GM21515 (cell line): Measurements from ENCODE around the gene TBR1.

Experiments
- ATAC-seq: cut with Tn5 transposase; IDR thresholded peaks from one replicate; pipeline ENCODE4 v1.9.1; 2021; ENCODE audit not compliant: unreplicated experiment

The TBR1 gene

DNA sequence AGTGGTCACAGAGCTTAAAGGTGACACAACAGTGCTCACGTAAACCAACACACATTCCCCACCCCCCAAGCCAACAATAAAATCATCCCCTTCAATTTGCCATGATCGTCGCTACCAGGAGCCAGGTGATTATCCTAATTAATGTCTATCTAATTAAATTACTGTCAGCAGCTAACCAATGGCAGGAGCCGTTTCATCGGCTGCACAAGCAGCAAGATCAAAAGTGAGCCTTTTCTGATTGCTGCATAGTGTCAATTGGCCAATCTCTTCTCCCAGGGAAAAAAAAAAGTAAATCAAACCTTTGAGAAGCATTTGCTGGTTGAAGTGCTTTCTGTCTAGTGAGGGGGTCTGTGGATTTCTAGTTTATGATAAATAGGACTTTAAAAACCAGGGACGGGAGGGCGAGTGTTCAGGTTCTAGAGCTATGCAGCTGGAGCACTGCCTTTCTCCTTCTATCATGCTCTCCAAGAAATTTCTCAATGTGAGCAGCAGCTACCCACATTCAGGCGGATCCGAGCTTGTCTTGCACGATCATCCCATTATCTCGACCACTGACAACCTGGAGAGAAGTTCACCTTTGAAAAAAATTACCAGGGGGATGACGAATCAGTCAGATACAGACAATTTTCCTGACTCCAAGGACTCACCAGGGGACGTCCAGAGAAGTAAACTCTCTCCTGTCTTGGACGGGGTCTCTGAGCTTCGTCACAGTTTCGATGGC is at the start of gene TBR1:
Gene TBR1, plus strand, starts transcription at position 311 of the 721 bp plus-strand sequence. Its CDS starts 114 bp downstream, at position 425.
- no peak for ATAC-seq

DNA sequence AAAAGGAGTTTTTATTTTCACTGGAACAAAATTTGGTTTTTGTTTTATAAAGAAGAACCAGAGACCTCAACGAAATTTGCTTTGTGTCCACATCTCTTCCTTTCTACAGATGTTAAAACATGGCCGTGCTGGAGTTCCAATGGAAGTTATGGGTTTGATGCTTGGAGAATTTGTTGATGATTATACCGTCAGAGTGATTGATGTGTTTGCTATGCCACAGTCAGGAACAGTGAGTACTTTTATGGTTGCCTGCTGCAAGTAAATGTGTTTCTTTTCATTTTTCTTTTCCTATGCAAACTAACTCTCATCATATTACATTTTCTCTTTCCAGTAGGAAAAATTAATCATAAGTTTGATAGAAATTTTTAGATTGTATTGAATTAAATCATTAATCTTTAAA is 48.4 kb upstream of the TBR1 start:
- ATAC-seq: no peak

DNA sequence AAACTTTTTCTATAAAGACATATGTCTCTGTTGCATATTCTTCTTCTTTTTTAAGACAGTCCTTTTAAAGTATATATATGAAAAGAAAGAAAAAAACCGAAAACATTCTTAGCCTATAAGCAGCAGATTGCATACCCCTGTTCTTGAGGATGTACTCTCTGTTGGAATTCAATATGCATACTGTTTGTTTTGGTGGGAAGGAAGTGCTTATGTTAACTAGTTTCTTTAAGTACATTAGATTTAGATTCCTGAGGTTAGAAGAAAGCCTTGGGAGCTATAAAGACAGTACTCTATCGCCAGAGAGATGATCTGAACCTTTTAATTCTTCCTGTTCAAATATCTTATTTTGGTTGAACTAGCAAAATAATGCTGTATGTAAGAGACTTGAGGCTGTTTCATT is 46.8 kb upstream of the TBR1 start:
- ATAC-seq: no peak

- ATAC-seq: no peak
Observed at GRCh38 chr2:161370981-161371380, 45.1 kb upstream of the TBR1 start.

DNA sequence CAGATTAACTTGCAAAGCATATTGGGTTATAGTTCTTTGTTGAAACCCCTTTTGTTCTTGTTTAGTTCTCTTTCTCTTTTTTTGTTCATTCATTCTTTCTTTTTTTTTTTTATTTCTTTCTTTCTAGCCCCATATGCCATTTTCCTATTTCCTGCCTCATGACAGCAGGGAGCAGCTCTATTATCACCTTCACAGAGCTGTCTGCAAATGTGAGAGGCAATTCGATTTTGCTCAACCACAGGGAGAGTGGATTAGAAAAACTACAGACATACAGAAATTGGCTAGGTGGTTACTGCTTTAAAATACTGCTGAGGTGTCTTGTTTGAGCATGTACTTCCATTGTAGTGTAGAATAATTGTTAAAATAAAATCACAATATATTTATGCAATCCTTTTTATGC is 44.2 kb upstream of the TBR1 start:
- no peak for ATAC-seq

GRCh38 chr2:161373942-161374341 is 42.2 kb upstream of the TBR1 start:
- no peak for ATAC-seq

DNA sequence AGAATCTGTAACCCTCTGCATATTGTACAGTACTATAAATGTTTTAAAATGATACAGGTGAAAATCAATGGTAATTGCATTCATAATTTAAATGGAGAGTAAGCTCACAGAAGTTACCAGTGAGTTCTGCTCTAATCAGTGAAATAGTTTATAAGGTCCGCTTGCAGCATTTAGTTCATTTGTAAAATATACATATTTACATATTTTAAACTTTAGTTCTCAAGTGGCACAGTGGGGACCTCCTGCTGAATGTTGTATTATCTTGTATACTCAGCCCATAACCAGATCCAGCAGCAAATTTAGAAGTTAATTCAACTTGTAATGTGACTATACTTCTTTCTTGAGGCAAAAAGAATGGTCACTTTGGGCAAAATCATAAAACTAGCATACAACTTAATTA is 41.7 kb upstream of the TBR1 start:
- ATAC-seq: no peak

DNA sequence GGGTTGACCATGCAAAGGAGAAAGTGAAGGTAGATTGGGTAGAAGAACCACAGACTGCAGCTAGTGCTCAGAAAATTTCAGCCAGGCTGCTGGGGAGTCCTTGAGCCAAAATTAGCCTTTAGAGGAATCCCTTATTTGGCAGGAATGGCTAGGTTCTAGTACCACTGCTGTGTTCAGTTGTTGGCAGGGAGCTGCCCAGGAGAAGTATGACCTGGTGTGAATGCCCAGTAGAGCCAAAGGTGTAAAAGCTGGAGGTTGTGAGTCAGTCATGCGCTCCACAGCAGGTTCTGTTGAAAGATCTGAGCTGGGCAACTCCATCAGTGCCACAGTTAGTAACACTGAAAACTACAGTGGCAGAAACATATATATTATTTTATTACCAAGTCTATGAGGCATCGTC is 36.4 kb upstream of the TBR1 start:
- no peak for ATAC-seq

DNA sequence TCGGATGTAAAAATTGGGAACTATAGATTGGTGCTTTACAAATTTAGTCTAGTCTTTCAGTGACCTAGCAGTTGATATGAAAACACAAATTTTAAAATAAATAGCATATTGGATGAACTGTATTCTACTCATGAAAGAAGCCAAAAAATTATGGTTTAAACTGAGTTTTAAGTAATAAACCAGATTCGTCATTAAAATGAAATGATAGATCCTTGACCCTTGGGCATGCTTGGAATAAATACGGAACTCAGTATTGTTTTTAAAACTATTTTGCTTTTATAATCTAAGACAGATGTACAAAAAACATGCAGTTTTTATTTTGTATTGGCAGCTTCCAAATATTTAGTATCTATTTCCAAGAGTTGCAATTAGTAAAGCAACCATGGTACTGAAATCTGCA is 34.6 kb upstream of the TBR1 start:
- no peak for ATAC-seq

DNA sequence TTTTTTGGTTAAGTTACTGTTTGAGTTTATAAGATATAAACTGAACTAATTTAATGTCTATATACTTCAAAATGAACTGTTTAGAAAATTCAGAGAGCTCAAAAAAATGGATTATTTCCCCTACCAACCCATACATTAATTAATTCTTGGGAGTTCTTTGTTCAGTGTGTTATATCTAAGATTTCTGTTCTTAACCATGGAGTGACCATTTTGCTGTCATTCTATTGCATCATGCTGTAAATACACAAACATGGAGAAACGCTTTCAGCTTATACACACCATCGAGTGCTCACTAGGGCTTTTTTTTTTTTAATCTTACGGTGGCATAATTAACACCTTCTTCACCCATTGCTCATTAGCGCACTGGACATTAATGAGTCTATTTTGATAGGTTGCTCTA is 33.4 kb upstream of the TBR1 start:
- no peak for ATAC-seq

- peak; percentile 80 for ATAC-seq
Observed at GRCh38 chr2:161384864-161385263, 31.2 kb upstream of the TBR1 start.

DNA sequence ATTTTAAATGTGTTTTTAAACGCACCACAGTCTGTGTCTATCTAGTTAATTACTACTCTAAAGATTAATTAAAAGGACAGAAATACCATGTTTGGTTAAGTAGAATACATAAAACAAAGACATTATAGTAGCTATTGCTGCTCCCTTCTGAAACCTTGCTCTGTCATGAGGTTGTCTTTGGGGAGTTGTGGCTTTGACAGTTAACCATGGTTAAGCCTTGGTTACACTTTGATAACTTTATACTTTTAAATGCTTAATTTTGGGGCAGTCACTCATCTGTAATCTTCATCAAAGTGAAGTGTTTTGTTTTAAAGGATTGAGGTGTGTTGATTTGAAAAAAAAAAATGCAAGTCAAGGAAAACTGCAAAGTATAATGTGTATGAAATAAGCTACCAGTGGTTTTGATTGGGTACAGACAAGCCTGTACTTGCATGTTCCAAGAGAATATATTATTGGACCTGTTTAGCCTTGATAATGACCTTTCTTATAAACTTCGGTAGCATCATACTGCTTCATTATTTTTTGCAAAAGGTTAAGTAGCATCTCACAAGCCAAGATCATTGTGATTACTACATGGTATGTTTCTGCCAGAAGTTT is 29.8 kb upstream of the TBR1 start:
- ATAC-seq: peak; percentile 64

DNA sequence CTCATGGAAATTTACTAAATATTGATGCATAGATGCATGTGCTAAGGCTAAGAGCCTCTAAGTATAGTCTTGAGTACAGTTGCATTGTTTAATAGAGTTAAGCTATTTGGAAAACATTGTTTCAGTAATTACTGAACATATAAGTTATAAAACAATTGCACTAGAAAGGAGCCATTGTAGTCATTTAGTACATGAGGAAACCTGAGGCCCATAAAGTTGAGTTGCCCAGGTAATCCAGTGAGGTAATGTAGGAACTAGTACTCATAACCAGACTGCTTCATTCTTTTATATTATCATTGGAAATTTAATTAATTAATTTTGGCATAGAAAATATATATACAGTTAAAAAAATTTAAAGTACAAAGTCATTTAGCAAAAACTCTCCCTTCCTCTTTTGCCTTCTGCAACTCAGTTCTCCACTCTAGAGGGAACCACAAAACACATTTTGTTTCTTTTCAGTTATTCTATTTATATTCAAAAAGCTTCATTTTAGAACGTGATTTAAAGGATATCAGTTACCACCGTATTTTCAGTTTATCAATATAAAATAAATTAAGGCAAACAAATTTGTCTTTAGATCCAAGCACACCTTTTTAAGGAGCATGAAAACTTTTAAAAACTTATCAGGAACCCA is 27.8 kb upstream of the TBR1 start:
- no peak for ATAC-seq

GRCh38 chr2:161391737-161392506 is 24.2 kb upstream of the TBR1 start:
- no peak for ATAC-seq

- ATAC-seq: no peak
Observed at GRCh38 chr2:161400076-161400475, 16.0 kb upstream of the TBR1 start.

GRCh38 chr2:161402297-161402696 is 13.8 kb upstream of the TBR1 start:
- ATAC-seq: no peak

DNA sequence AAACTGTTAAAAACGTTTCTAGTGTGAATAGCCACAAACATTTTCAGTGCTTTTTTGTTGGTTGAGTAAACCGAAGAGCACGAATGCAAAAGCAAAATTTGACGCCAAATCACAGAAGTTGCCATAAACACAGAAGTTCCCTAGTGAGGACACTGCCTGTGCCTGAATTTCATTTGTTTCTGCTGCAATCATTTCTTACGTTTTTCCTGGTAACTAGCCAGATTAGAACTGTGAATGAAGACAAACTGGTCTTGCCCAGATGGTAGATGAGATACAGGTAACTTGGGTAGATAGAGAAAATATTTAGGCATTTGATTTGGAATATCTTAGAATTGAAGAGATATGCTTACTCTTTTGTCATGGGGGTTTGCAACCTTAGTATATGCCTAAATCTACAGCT is 9.8 kb upstream of the TBR1 start:
- ATAC-seq: no peak

GRCh38 chr2:161407597-161407996 is 8.5 kb upstream of the TBR1 start:
- ATAC-seq: no peak

DNA sequence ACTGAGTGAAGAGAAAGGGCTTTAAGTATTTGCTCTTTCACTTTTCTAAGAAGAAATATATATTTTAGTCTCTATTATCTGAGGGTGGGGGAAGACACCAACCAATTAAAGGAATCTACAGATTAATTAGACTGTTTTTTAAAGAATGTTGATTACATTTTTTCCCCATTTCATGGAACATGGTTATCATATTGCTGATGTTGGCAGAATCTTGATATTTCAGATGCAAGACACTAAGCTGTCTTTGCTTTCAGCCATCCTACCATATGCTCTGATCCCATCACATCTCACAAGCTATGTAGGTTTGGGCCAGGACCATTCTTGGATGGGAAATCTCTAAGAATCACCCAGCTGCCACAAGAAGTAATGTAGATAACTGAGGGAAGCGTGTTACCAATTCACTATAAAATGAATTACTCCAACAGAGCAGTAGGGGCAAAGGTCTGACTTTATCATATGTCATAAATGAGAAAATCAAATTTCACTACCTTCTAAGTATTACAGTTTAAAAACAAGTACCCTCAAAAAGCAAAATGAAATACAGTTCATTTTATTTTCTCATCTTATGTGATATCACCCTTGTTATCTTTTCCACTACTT is 6.7 kb upstream of the TBR1 start:
- no peak for ATAC-seq

- ATAC-seq: no peak
Observed at GRCh38 chr2:161412346-161412745, 3.8 kb upstream of the TBR1 start.
